Heart right ventricle (tissue), 16 donors: Measurements from ENCODE around the gene MLEC. TPM values are rescaled to one million over a fixed set of nuclear protein-coding genes. Genes with fewer than 3 reads are reported as not detected.
"Not testable (repeated sequence)": the region's sequence is repeated elsewhere in the genome, so short reads cannot be mapped to it uniquely, and the experiment has no call there.

Experiments
- ATAC-seq, 8 donors: fragments of 200-7000 bp; cut with Tn5 transposase; one replicate each; pipeline ENCODE4 v1.9.1; 2020; ENCODE audit warnings: mild to moderate bottlenecking in 8 of 8, moderate library complexity in 8 of 8, moderate number of reproducible peaks in 1 of 8
- DNase-seq, 2 donors: peaks; one replicate each; pipeline ENCODE4 v3.0.0-alpha.2; 2020
- H3K27ac ChIP-seq, 10 donors: fragments of 200-600 bp; sonication (generic) in 2 of 10; one replicate each; pipeline versions ENCODE4 v1.5.0 to v1.8.0; 2020 to 2022; ENCODE audit warnings: mild to moderate bottlenecking in 3 of 10
- H3K27me3 ChIP-seq, 7 donors: fragments of 200-600 bp; one replicate each; pipeline ENCODE4 v1.8.0; 2021 to 2022; ENCODE audit warnings: mild to moderate bottlenecking in 2 of 7
- H3K36me3 ChIP-seq, 9 donors: fragments of 200-600 bp; sonication (generic) in 1 of 9; one replicate each; pipeline versions ENCODE4 v1.5.0 to v1.8.0; 2020 to 2022; ENCODE audit warnings: mild to moderate bottlenecking in 2 of 9
- H3K4me1 ChIP-seq, 9 donors: fragments of 200-600 bp; sonication (generic) in 1 of 9; one replicate each; pipeline versions ENCODE4 v1.5.0 to v1.8.0; 2020 to 2022; ENCODE audit warnings: mild to moderate bottlenecking in 4 of 9
- H3K4me3 ChIP-seq, 10 donors: fragments of 200-600 bp; sonication (generic) in 2 of 10; one replicate each; pipeline versions ENCODE4 v1.5.0 to v1.8.0; 2020 to 2022; ENCODE audit warnings: mild to moderate bottlenecking in 7 of 10, moderate library complexity in 2 of 10
- H3K9me3 ChIP-seq, 11 donors: fragments of 200-600 bp in 10 of 11; sonication (generic) in 2 of 11; one replicate each; pipeline versions ENCODE4 v1.5.0 to v1.8.0; 2013 to 2022; ENCODE audit warnings: mild to moderate bottlenecking in 2 of 11, control low read depth in 1 of 11, moderate library complexity in 1 of 11
- WGBS, 2 donors: extraction: QIAGEN DNeasy Blood & Tissue Kit; methylation state at CpG; one replicate each; pipeline ENCODE4 v1.1.7; 2013; ENCODE audit warnings: inconsistent platforms in 1 of 2; 5-methylcytosine and 5-hydroxymethylcytosine counted together
- intact Hi-C, 10 donors: fragments of 100-400 bp; cut with DNase I; formaldehyde crosslinking; loops; one replicate each; pipeline versions ENCODE4 v1.11.1 to v1.14.2; 2022
- polyA plus RNA-seq, 2 donors: library from polyadenylated mRNA; stranded (reverse); fragments of 200-250 nt; gene quantifications; one replicate each; pipeline ENCODE4 v1.2.3, GENCODE V29; 2013
- total RNA-seq, 10 donors: library from RNA; stranded (reverse); fragmentation: NEBNext Ultra II Directional in 3 of 10; extraction: Animal tissue kit (Norgen Biotek cat#: 25700) in 3 of 10; gene quantifications; one replicate each; pipeline versions ENCODE4 v1.2.1 to v1.2.4, GENCODE V29; 2021 to 2023
- TF ChIP-seq, protein P1 (sequence below), 9 donors: fragments of 200-600 bp; sonication (generic) in 2 of 9; IDR thresholded peaks; one replicate each; pipeline versions ENCODE4 v1.5.0 to v1.8.0; 2021 to 2022; ENCODE audit warnings: antibody characterized with exemption in 9 of 9, mild to moderate bottlenecking in 5 of 9, moderate library complexity in 1 of 9
- donor health status: Arrhythmogenic right ventricular cardiomyopathy.
- donor health status: ischemic (EF 13 %, LVEDD 7.1; RV severe dilation, severe dysfunction).
- donor health status: healthy with polysubstance abuse.
- donor health status: DM: no; HTN: yes; CAD: no.
- donor health status: DM: no; HTN: no; CAD: no.
- donor health status: ischemic (EF 25% LVEDD 6.9; RV normal size, moderate dysfunction).
- donor health status: ischemic (EF 25% LVEDD 5.7; RV mildly dilated, moderate dysfunction).
- donor health status: healthy.
- donor health status: DM: yes; HTN: yes; CAD: no.
- donor health status: Ischemic cardiomyopathy.
- donor health status: ischemic (EF 35%, LVEDD 5.7; RV mildly dilated, moderate dysfunction).
- donor health status: nonischemic (EF 11% LVEDD 7.7; RV severe dilation, severe dysfunction).
- donor health status: DM: yes; HTN: yes; CAD: no.
- donor health status: PGD.
- donor health status: ischemic (EF 29% LVEDD 5.4; RV normal size, mild dysfunction).
- donor health status: nonischemic (EF 23%, LVEDD 6.1; RV moderate dilation, normal function).

The MLEC gene
- total and polyA plus RNA-seq, 12 donors = 35.3 to 179 (median 112) TPM

DNA sequence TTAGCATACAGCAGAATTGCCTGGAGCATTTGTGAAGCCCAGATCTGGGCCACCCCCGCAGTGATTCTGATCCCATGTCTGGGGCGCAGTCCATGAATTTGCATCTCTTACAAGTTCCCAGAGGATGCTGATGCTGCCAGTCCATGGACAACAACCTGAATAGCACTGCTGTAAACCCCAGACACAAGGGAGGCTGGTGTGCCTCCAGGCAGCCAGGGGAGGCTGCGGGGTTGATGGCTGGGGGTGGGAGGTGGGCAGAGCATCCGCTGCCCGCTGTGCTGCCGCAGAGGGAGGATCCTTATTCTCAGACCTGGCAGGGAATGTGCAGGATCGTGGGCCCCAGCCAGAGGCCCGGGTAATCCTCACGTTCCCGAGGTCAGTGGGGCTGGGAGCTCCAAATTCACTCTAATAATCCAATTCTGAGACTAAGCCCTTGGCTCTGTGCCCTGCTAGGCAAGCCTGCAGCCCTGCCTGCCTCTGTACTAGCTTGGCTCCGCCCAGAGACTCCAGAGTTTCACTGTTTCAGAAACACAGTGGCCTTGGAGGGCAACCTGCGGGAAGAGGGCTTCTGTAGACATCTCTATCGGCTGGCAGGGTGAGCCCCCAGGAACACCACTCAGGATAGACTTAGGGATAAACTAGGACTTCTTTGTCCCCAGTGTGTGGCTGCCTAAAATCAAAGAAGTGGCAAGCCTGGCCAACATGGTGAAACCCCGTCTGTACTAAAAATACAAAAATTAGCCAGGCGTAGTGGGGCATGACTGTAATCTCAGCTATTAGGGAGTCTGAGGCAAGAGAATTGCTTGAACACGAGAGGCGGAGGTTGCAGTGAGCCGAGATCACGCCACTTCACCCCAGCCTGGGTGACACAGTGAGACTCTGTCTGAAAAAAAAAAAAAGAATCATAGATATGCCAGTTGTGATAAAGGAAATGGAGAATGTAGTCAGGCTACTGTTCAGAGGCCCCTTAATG is 17.8 kb upstream of the MLEC start:
- DNase-seq = no peak
- Histone ChIP-seq H3K36me3 (peaks cover 0 to under 1% (median 0%) of the 10 kb centered on the region in 9 donors), H3K4me1 (peaks cover 0 to 10% (median 4%) of the 10 kb centered on the region in 9 donors), H3K27me3 (no peaks in the 10 kb centered on the region), H3K4me3 (no peak overlapping the region), H3K27ac (peak overlapping the region in 1 of 10 donors; percentile 9), H3K9me3 (no peaks in the 10 kb centered on the region)
- WGBS, 2 donors = 54 to 56% methylated on average over 19 of the region's 19 CpGs
- peak in 5 of 8 donors; percentile 39 to 70 (median 55) for ATAC-seq
- intact Hi-C loops = no loop called here
- TF ChIP-seq, protein P1, sequence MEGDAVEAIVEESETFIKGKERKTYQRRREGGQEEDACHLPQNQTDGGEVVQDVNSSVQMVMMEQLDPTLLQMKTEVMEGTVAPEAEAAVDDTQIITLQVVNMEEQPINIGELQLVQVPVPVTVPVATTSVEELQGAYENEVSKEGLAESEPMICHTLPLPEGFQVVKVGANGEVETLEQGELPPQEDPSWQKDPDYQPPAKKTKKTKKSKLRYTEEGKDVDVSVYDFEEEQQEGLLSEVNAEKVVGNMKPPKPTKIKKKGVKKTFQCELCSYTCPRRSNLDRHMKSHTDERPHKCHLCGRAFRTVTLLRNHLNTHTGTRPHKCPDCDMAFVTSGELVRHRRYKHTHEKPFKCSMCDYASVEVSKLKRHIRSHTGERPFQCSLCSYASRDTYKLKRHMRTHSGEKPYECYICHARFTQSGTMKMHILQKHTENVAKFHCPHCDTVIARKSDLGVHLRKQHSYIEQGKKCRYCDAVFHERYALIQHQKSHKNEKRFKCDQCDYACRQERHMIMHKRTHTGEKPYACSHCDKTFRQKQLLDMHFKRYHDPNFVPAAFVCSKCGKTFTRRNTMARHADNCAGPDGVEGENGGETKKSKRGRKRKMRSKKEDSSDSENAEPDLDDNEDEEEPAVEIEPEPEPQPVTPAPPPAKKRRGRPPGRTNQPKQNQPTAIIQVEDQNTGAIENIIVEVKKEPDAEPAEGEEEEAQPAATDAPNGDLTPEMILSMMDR (IDR thresholded peaks at IDR 0.05) = no peak

DNA sequence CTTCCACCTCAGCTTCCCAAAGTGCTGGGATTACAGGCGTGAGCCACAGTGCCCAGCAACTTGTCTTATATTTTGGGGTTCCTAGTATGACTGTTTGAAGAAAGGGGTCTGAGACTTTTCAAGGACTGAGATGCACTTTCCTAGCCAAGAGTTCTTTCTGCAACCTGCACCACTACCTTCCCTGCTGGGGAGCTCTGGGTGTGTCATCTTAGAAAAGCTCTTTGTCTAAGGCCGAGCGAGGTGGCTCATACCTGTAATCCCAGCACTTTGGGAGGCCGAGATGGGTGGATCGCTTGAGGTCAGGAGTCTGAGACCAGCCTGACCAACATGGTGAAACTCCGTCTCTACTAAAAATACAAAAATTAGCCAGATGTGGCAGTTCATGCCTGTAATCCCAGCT is 16.7 kb upstream of the MLEC start:
- intact Hi-C loops, H3K36me3 ChIP-seq: not testable (repeated sequence)

DNA sequence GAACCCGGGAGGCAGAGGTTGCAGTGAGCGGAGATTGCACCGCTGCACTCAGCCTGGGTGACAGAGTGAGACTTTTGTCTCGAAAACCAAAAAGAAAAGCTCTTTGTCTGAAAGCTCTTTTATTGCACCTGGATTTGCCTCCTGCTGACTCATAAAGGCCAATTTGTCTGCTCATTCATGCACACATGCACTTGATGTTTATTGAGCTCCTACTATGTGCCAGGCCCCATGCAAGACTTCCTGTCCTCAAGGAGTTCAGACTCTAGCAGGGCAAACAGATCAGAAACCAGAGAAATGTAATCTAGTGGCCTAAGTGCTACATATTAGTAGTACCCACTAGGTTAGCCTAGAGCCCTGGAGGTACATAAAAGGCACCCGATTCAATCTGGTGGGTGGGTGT is 16.3 kb upstream of the MLEC start:
- TF ChIP-seq, protein P1 (IDR thresholded peaks at IDR 0.05) = no peak
- H3K27ac ChIP-seq = no peak overlapping the region
- DNase-seq (no peak), ATAC-seq (no peak)
- whole genome bisulfite sequencing, 2 donors = 92 to 93% methylated on average over 5 of the region's 5 CpGs
- H3K4me1 ChIP-seq = peaks cover 0 to 10% (median 4%) of the 10 kb centered on the region in 9 donors
- H3K36me3 ChIP-seq = no peaks in the 10 kb centered on the region
- H3K9me3 ChIP-seq = no peaks in the 10 kb centered on the region
- H3K4me3 ChIP-seq = no peak overlapping the region
- intact Hi-C loops = no loop called here
- H3K27me3 ChIP-seq = no peaks in the 10 kb centered on the region

More for the DNA sequence above, 16.7 kb upstream of the MLEC start:
- H3K9me3 ChIP-seq, H3K4me1 ChIP-seq, H3K27me3 ChIP-seq, H3K4me3 ChIP-seq, DNase-seq, H3K27ac ChIP-seq, ATAC-seq: not testable (repeated sequence)
- WGBS, 2 donors = 97 to 98% methylated on average over 6 of the region's 6 CpGs

DNA sequence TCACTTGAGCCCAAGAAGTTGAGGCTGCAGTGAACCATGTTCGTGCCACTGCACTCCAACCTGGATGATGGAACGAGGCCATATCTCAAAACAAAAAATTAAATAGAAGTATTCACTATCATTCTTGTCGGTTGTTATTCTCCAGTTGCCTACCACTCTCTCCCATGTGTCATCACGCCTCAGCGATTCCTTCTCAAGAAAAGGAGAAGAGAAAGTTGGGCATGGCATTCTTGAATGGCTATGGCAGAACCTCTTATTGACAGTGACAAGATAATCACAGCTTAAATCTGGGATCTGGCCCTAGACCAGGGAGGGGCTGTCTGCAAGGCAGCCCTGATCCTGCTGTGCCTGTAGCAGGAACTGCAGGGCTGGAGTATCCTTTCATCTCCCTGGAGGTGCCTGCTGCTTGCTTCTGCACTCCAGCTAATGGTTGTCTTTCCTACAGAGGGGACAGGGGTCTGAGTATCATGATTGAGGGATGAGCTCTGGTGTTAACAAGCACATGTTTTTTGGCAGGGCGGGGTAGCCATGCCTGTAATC is 12.8 kb upstream of the MLEC start:
- TF ChIP-seq, protein P1 (IDR thresholded peaks at IDR 0.05) = no peak
- Histone ChIP-seq H3K4me3 (no peak overlapping the region), H3K27ac (no peak overlapping the region), H3K36me3 (no peaks in the 10 kb centered on the region), H3K27me3 (no peaks in the 10 kb centered on the region), H3K4me1 (peaks cover 0 to 17% (median 13%) of the 10 kb centered on the region in 9 donors), H3K9me3 (no peaks in the 10 kb centered on the region)
- intact Hi-C loops = no loop called here
- WGBS, 2 donors = 72 to 76% methylated on average over 6 of the region's 6 CpGs
- DNase-seq = no peak
- no peak for ATAC-seq
